Dendritic cell treated with granulocyte-macrophage colony-stimulating factor and Interleukin-4, amounts not matched to agents 40 ng/mL and 50 ng/mL, for 4 days (primary cell): ENCODE measurements around the gene STRBP.

Experiments
- H3K27ac Mint-ChIP-seq: one replicate; pipeline ENCODE4 v1.8.0; 2022; ENCODE audit warnings: mild to moderate bottlenecking, mixed read lengths
- H3K27me3 Mint-ChIP-seq: one replicate; pipeline ENCODE4 v1.8.0; 2022; ENCODE audit warnings: mild to moderate bottlenecking, mixed read lengths
- H3K36me3 Mint-ChIP-seq: one replicate; pipeline ENCODE4 v1.8.0; 2022; ENCODE audit warnings: low read depth, mixed read lengths
- H3K4me1 Mint-ChIP-seq: one replicate; pipeline ENCODE4 v1.8.0; 2022; ENCODE audit warnings: low read depth, mixed read lengths
- H3K4me3 Mint-ChIP-seq: one replicate; pipeline ENCODE4 v1.8.0; 2022; ENCODE audit warnings: mild to moderate bottlenecking, moderate library complexity, mixed read lengths
- H3K9me3 Mint-ChIP-seq: one replicate; pipeline ENCODE4 v1.8.0; 2022; ENCODE audit warnings: mixed read lengths
- intact Hi-C: fragments of 100-400 bp; cut with micrococcal nuclease; formaldehyde crosslinking; loops from one replicate; pipeline ENCODE4 v1.15.0; 2022

The STRBP gene

GRCh38 chr9:123093141-123093540, 175.2 kb downstream of the STRBP start:
- Mint-ChIP-seq H3K9me3 (no peaks in the 10 kb centered on the region), H3K4me1 (no peaks in the 10 kb centered on the region), H3K27me3 (no peaks in the 10 kb centered on the region), H3K27ac (no peak overlapping the region), H3K36me3 (peaks cover 100% of the 10 kb centered on the region), H3K4me3 (no peak overlapping the region)
- intact Hi-C loops: no loop called here

GRCh38 chr9:123091459-123091858, 176.9 kb downstream of the STRBP start:
- H3K36me3 Mint-ChIP-seq: peaks cover 100% of the 10 kb centered on the region
- H3K4me3 Mint-ChIP-seq: no peak overlapping the region
- no peaks in the 10 kb centered on the region for H3K9me3 Mint-ChIP-seq
- no peaks in the 10 kb centered on the region for H3K4me1 Mint-ChIP-seq
- no peak overlapping the region for H3K27ac Mint-ChIP-seq
- H3K27me3 Mint-ChIP-seq: no peaks in the 10 kb centered on the region
- intact Hi-C loops: no loop called here

- H3K4me3 Mint-ChIP-seq: no peak overlapping the region
- no peaks in the 10 kb centered on the region for H3K4me1 Mint-ChIP-seq
Observed at GRCh38 chr9:123090956-123091355, 177.4 kb downstream of the STRBP start.

GRCh38 chr9:123090198-123090896, 178.0 kb downstream of the STRBP start:
- Mint-ChIP-seq H3K4me1 (no peaks in the 10 kb centered on the region), H3K27me3 (no peaks in the 10 kb centered on the region), H3K36me3 (peaks cover 99% of the 10 kb centered on the region), H3K4me3 (no peak overlapping the region), H3K9me3 (no peaks in the 10 kb centered on the region), H3K27ac (no peak overlapping the region)
- intact Hi-C loops: no loop called here

More at GRCh38 chr9:123090956-123091355, 177.4 kb downstream of the STRBP start:
- no peaks in the 10 kb centered on the region for H3K9me3 Mint-ChIP-seq
- no peak overlapping the region for H3K27ac Mint-ChIP-seq
- intact Hi-C loops: no loop called here
- peaks cover 100% of the 10 kb centered on the region for H3K36me3 Mint-ChIP-seq
- H3K27me3 Mint-ChIP-seq: no peaks in the 10 kb centered on the region

DNA sequence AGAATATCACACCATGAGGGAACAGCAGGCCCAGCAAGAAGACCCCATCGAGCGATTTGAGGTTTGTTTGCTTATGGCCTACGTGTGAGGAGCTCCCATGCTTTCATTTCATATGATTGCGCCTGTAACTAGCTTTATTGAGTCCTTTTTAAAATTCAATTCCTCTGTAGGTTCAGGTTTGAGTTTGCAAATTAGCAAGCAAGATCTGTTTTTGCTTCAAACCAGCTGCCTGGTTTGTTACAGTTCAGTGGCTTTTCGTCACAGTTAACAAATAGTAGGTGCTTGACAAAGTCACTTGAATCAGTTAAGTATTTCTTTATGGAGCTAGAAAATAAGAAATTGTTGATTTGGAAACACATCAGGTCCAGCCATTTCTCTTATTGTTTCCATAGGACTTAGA, 178.6 kb downstream of the STRBP start:
- Mint-ChIP-seq H3K36me3 (peaks cover 99% of the 10 kb centered on the region), H3K9me3 (no peaks in the 10 kb centered on the region), H3K4me3 (no peak overlapping the region), H3K27ac (no peak overlapping the region), H3K4me1 (no peaks in the 10 kb centered on the region), H3K27me3 (no peaks in the 10 kb centered on the region)
- intact Hi-C loops: no loop called here

DNA sequence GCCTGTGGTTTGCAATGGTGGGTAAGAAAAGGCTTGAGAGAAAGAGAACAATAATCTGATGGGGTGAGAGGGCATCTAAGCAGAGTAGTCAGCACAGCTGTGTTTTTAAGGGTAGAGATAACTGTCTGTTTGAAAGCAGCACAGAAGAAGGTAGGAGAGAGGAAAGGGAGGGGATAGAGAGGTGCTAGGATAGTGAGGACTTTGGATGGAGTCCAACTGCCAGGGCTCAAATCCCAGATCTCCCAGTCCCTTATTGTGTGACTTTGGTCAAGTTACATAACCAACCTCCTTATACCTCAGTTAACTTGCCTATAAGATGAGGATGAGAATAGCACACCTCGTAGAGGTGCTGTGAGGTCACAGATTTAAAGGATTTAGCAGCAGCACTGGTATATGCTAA, 179.3 kb downstream of the STRBP start:
- peaks cover 99% of the 10 kb centered on the region for H3K36me3 Mint-ChIP-seq
- H3K27ac Mint-ChIP-seq: no peak overlapping the region
- intact Hi-C loops: no loop called here
- no peaks in the 10 kb centered on the region for H3K27me3 Mint-ChIP-seq
- no peaks in the 10 kb centered on the region for H3K9me3 Mint-ChIP-seq
- no peak overlapping the region for H3K4me3 Mint-ChIP-seq
- no peaks in the 10 kb centered on the region for H3K4me1 Mint-ChIP-seq

GRCh38 chr9:123087359-123087888, 181.0 kb downstream of the STRBP start:
- no peaks in the 10 kb centered on the region for H3K4me1 Mint-ChIP-seq
- H3K9me3 Mint-ChIP-seq: no peaks in the 10 kb centered on the region
- H3K27me3 Mint-ChIP-seq: no peaks in the 10 kb centered on the region
- no peak overlapping the region for H3K4me3 Mint-ChIP-seq
- intact Hi-C loops: no loop called here
- H3K36me3 Mint-ChIP-seq: peaks cover 99% of the 10 kb centered on the region
- H3K27ac Mint-ChIP-seq: no peak overlapping the region

DNA sequence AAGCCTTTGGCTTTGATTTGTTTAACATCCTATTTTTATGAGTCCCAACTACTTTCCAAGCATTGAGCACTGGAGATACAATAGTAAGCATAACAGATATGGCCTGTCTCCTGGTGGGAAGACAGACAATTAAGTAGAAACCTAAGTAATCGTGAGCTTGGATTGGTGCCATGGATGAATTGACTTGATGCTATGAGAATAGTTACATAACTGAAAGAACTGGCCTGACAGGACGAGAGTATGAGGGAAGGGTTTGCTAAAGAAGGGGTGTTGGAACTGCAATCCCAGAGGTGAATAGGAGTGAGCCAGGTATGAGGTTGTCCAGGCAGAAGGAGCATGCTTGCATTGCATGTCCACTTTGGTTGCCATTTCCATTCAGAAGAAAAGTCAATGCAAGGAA, 182.5 kb downstream of the STRBP start:
- no peak overlapping the region for H3K4me3 Mint-ChIP-seq
- H3K27ac Mint-ChIP-seq: no peak overlapping the region
- no peaks in the 10 kb centered on the region for H3K4me1 Mint-ChIP-seq
- intact Hi-C loops: no loop called here
- H3K27me3 Mint-ChIP-seq: no peaks in the 10 kb centered on the region
- no peaks in the 10 kb centered on the region for H3K9me3 Mint-ChIP-seq
- peaks cover 99% of the 10 kb centered on the region for H3K36me3 Mint-ChIP-seq

DNA sequence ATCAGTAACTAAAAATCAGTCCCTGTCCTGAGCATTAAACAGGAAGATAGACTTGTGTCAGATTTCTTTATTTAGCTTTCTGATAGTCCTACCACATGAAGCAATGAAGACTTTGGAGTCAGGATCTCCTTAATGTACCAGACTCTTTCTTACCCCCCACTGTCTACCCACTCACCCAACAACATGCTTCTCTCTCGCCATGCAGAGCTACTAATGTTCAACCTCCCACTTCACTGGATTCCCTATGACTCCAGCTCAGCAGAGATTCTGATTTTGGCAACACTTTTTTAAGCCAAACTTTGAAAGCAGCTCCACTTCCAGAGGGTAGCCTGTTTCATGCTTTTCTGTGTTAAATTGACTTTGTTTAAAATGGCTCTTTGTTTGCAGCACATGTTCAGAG, 184.1 kb downstream of the STRBP start:
- H3K4me3 Mint-ChIP-seq: no peak overlapping the region
- no peaks in the 10 kb centered on the region for H3K4me1 Mint-ChIP-seq
- no peaks in the 10 kb centered on the region for H3K9me3 Mint-ChIP-seq
- H3K27me3 Mint-ChIP-seq: no peaks in the 10 kb centered on the region
- no peak overlapping the region for H3K27ac Mint-ChIP-seq
- intact Hi-C loops: no loop called here
- peaks cover 99% of the 10 kb centered on the region for H3K36me3 Mint-ChIP-seq

- H3K9me3 Mint-ChIP-seq: no peaks in the 10 kb centered on the region
- no peaks in the 10 kb centered on the region for H3K27me3 Mint-ChIP-seq
- H3K36me3 Mint-ChIP-seq: peaks cover 99% of the 10 kb centered on the region
- no peak overlapping the region for H3K4me3 Mint-ChIP-seq
- intact Hi-C loops: no loop called here
- H3K4me1 Mint-ChIP-seq: no peaks in the 10 kb centered on the region
- H3K27ac Mint-ChIP-seq: no peak overlapping the region
Observed at GRCh38 chr9:123083680-123084079, 184.7 kb downstream of the STRBP start.

DNA sequence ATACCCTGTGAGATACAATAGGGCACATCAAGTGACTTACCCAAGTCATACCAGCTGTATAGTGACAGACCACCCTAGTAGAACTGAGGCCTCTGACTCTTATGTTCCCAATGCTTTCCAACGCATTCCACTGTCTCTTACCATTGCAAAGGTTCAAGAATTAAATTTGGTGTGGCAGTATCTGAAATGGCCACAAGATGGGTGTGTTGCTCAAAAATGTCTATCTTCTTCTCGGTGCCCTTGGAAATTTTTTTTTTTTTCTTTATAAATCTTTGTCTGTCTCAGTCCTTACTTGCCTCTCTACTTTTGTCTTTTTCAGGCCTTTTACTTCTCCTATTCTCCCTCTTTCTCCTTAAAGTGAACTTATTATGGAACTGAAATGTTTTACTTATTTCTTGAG, 186.6 kb downstream of the STRBP start:
- intact Hi-C loops: loop anchor here (1.0 kb wide), 1 partner anchor 268 kb away; no protein-coding TSS in a partner anchor
- Mint-ChIP-seq H3K36me3 (peaks cover 98% of the 10 kb centered on the region), H3K4me3 (no peak overlapping the region), H3K27ac (no peak overlapping the region), H3K9me3 (no peaks in the 10 kb centered on the region), H3K4me1 (no peaks in the 10 kb centered on the region), H3K27me3 (no peaks in the 10 kb centered on the region)

DNA sequence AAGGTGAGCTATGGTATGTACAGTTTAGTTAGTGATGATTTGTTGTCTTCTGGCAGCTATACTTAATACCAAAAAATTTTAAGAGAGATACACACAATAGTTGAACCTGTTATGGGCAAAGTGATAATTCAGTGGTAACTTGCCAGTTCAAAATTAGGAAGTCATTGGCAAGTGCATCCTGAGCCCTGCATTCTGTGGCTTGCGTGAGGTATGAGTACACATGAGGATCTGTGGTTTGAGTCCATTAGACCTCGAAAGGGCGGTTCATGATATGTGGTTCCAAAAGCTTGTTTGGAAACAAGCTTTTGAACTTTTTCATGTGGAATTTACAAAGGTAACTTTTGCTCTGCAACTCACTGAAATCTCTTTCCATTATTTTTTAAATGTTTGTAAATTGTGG, 187.9 kb downstream of the STRBP start:
- H3K9me3 Mint-ChIP-seq: no peaks in the 10 kb centered on the region
- intact Hi-C loops: no loop called here
- no peak overlapping the region for H3K27ac Mint-ChIP-seq
- H3K27me3 Mint-ChIP-seq: no peaks in the 10 kb centered on the region
- no peaks in the 10 kb centered on the region for H3K4me1 Mint-ChIP-seq
- H3K4me3 Mint-ChIP-seq: no peak overlapping the region
- peaks cover 99% of the 10 kb centered on the region for H3K36me3 Mint-ChIP-seq

- Mint-ChIP-seq H3K27ac (no peak overlapping the region), H3K36me3 (peaks cover 90% of the 10 kb centered on the region), H3K4me3 (no peak overlapping the region), H3K9me3 (no peaks in the 10 kb centered on the region), H3K27me3 (no peaks in the 10 kb centered on the region), H3K4me1 (no peaks in the 10 kb centered on the region)
- intact Hi-C loops: no loop called here
Observed at GRCh38 chr9:123074628-123075027, 193.8 kb downstream of the STRBP start.

DNA sequence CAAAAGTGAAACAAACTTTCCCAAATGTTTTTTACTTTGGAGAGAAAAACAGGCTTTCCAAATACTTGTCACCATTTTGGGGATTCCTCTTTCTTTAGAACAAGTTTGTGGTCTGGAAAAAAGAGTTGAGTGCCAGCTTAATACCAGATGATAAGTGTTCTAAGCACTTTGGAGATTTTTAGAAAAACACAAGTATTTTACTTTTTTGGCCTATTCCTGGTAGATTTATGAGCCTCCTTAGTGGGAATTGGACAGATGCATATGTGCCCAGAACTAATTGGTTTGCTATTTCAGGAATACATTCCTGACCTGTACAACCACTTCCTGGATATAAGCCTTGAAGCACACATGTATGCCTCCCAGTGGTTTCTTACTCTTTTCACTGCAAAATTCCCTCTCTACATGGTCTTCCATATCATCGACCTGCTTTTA, 194.4 kb downstream of the STRBP start:
- intact Hi-C loops: no loop called here
- Mint-ChIP-seq H3K4me3 (no peak overlapping the region), H3K9me3 (no peaks in the 10 kb centered on the region), H3K27ac (no peak overlapping the region), H3K4me1 (no peaks in the 10 kb centered on the region), H3K36me3 (peaks cover 90% of the 10 kb centered on the region), H3K27me3 (no peaks in the 10 kb centered on the region)

DNA sequence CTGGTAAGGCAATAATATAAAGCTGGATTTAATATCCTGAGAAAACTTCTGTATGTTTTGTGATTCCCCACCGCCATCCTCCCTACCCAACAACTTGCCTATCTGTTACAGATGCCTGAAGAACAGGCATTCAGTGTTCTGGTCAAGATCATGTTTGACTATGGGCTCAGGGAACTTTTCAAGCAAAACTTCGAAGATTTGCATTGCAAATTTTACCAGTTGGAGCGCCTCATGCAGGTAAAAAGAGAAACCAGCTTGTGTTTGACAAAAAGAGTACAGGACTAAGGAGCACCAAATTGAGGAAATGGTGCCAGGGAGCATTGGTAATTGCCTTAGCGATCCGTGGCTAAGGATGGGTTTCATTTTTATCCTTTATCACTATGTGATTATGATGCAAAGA, 194.9 kb downstream of the STRBP start:
- Mint-ChIP-seq H3K4me1 (no peaks in the 10 kb centered on the region), H3K9me3 (no peaks in the 10 kb centered on the region), H3K36me3 (peaks cover 89% of the 10 kb centered on the region), H3K27ac (no peak overlapping the region), H3K27me3 (no peaks in the 10 kb centered on the region), H3K4me3 (no peak overlapping the region)
- intact Hi-C loops: no loop called here
